WERI-Rb-1 (cell line): ENCODE results near the gene HOXC5.

Experiments used
- DNase-seq: peaks from one replicate; pipeline ENCODE4 v3.0.0-alpha.2; 2020
- H3K27ac ChIP-seq: fragments of 250-450 bp; sonication (Bioruptor Pico); 2 replicates; pipeline ENCODE4 v1.5.1; 2020; ENCODE audit warnings: mild to moderate bottlenecking, moderate library complexity
- H3K27me3 ChIP-seq: fragments of 250-450 bp; sonication (Bioruptor Pico); 2 replicates; pipeline ENCODE4 v1.5.1; 2021; ENCODE audit warnings: mild to moderate bottlenecking, low read depth, moderate library complexity; ENCODE audit not compliant: insufficient read depth, severe bottlenecking
- H3K36me3 ChIP-seq: fragments of 250-450 bp; sonication (Bioruptor Pico); 2 replicates; pipeline ENCODE4 v1.5.1; 2020; ENCODE audit warnings: mild to moderate bottlenecking, moderate library complexity
- H3K4me3 ChIP-seq: 2 replicates; pipeline ENCODE4 v1.5.1; 2011; ENCODE audit warnings: low read depth, mild to moderate bottlenecking, control low read depth, low read length
- H3K9me3 ChIP-seq: fragments of 250-450 bp; sonication (Bioruptor Pico); 2 replicates; pipeline ENCODE4 v1.5.1; 2021; ENCODE audit warnings: mild to moderate bottlenecking, moderate library complexity; ENCODE audit not compliant: severe bottlenecking
- TF ChIP-seq, protein P1 (sequence below): IDR thresholded peaks from 2 replicates; pipeline ENCODE4 v1.5.1; 2011; ENCODE audit warnings: low read depth, mild to moderate bottlenecking, control low read depth, inconsistent platforms, low read length

The HOXC5 gene

DNA sequence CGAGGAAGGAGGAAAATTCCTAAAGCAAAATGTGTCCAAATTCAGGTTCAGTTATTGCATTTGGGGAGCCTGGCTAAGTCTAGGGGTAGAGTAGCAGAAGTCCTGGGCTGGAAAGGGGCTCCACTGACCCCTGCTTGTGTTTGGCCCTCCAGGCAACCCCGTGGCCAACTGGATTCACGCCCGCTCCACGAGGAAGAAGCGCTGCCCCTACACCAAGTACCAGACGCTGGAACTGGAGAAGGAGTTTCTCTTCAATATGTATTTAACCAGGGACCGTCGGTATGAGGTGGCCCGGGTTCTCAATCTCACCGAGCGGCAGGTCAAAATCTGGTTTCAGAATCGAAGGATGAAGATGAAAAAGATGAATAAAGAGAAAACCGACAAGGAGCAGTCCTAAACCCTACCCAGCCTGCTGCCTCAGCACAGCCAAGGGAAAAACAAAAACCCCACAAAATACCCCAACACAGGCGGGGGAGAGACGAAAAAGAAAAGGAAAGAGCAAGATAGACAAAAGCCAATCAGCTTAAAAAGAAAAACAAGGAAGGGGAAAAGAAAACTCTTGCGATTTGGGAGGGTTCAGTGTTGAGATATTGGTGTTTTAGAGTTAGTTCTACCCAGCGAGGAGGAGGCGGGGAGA, 30.5 kb upstream of the HOXC5 start:
- TF ChIP-seq, protein P1, sequence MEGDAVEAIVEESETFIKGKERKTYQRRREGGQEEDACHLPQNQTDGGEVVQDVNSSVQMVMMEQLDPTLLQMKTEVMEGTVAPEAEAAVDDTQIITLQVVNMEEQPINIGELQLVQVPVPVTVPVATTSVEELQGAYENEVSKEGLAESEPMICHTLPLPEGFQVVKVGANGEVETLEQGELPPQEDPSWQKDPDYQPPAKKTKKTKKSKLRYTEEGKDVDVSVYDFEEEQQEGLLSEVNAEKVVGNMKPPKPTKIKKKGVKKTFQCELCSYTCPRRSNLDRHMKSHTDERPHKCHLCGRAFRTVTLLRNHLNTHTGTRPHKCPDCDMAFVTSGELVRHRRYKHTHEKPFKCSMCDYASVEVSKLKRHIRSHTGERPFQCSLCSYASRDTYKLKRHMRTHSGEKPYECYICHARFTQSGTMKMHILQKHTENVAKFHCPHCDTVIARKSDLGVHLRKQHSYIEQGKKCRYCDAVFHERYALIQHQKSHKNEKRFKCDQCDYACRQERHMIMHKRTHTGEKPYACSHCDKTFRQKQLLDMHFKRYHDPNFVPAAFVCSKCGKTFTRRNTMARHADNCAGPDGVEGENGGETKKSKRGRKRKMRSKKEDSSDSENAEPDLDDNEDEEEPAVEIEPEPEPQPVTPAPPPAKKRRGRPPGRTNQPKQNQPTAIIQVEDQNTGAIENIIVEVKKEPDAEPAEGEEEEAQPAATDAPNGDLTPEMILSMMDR: no peak
- no peak for DNase-seq
- Histone ChIP-seq H3K4me3 (no peak overlapping the region), H3K27ac (no peak overlapping the region), H3K9me3 (no peaks in the 10 kb centered on the region), H3K27me3 (no peaks in the 10 kb centered on the region), H3K36me3 (peaks cover 4% of the 10 kb centered on the region)

DNA sequence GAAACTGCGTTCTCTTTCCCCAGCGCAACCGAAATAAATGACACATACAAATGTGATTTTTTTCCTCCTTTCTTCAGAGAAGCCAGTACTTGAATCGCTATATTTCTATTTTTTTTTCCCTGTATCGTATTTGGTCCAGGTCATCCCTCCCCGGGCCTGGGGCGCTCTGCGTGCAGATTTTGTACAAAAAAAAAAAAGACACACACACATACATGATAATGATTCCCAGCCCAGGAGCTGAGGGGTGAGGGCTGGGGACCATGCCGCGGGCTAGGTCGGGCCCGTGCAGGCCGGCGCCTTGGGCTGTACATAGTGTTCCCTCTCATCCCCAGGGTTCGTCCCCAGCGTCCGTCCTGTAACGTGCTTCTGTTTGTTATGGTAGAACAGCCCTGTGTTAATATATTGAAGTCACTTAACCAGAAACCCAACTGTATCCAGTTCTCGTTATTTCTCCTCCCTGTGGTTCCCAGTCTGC, 29.9 kb upstream of the HOXC5 start:
- Histone ChIP-seq H3K27ac (no peak overlapping the region), H3K4me3 (no peak overlapping the region), H3K9me3 (no peaks in the 10 kb centered on the region), H3K27me3 (no peaks in the 10 kb centered on the region), H3K36me3 (peaks cover 4% of the 10 kb centered on the region)
- TF ChIP-seq, protein P1: no peak
- DNase-seq: no peak

DNA sequence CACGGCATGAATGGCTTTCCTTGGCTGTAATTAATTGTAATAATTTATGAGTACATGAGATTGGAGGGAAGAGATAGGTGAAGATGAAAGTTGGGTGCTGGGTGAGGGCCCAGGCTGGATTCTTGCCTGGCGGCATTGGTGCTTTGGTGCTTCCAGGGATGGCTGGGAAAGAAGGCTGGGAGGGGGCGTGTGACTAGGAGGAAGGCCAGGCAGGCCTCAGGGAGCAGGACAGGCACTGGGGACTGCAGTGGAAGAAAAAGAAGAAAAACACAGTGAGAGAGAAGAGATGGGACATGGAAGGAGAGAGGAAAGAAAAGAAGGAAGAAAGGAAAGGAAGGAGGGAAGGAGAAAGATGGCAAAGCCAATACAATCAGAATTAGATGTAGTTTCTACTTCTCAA, 29.2 kb upstream of the HOXC5 start:
- no peak for DNase-seq
- TF ChIP-seq, protein P1: no peak
- Histone ChIP-seq H3K36me3 (peaks cover 4% of the 10 kb centered on the region), H3K9me3 (no peaks in the 10 kb centered on the region), H3K27me3 (no peaks in the 10 kb centered on the region), H3K4me3 (no peak overlapping the region), H3K27ac (peak overlapping the region; percentile 36)

DNA sequence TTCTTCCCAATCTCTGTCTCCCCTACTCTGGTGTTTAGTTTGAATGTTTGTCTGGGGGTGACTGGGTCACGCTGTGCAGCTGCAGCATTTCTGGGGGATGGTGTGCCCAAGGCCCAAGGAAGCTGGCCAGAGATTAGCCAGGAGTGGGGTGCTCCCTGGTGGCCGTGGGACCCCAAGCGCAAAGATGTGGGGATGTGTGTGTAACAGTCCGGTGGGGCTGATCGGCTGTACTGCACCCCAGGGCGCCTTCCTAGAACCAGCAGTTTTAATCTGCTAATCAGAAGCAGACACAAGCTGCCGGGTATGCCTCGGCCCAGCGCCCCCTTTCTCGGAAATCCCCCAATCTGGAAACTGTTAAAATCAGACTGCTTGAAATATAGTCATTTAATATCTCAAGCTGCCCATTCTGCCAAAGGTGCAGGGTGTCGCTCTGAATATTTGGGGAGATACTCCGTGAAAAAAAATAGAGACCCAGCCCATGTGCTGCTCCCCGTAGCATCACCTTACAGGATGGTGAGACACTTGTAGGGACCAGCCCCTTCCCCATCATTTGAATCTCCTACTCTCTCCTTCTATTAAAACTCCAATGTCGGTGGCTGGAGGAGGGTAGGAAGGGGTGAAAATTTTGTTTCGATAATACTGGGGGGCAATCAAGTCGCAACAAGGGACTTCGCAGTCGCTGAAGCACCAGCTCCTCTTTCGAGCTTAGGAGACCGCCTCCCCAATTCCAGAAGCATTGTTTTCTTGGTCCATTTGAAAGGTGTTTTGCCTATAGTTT, 28.6 kb upstream of the HOXC5 start:
- H3K27ac ChIP-seq: peak overlapping the region; percentile 36
- H3K36me3 ChIP-seq: peaks cover 4% of the 10 kb centered on the region
- H3K27me3 ChIP-seq: no peaks in the 10 kb centered on the region
- TF ChIP-seq, protein P1: peak; percentile 28; the same call in 1 of the 2 replicates
- H3K4me3 ChIP-seq: no peak overlapping the region
- no peaks in the 10 kb centered on the region for H3K9me3 ChIP-seq
- no peak for DNase-seq

DNA sequence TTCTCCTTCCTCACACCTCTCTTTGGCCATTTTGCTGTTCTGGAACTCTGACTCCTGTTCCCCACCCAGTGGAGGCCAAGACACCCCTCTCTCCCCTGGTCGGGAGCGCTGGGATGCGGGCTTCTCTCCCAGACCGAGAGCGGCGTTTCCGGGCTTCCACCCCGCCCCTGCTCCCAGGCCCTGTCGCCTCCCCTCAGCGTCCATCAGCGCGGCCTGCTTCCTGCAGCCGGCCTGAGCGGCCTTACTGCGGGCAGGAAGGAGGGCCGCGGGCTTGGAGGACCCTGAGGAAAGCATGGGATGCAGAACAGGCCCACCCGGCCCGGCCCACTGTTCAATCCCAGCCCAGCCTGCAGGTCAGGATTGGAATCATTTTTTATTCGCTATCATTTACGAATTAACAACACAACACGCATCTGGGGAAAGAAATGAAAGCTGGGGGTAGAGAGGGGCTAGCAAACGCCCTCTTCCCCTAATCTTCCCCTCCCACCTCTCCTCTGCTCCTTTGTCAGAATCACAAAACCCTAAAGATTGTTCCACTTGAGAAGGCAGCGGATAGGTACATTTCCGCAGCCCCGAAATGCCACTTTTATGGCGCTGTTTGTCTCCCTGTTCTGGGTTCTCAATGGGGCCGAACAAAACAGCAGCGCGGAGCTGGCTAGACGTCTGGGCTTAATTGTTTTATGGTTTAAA, 27.9 kb upstream of the HOXC5 start:
- TF ChIP-seq, protein P1: no peak
- H3K36me3 ChIP-seq: peaks cover 4% of the 10 kb centered on the region
- H3K27ac ChIP-seq: peak overlapping the region; percentile 22
- no peak for DNase-seq
- no peaks in the 10 kb centered on the region for H3K27me3 ChIP-seq
- H3K4me3 ChIP-seq: peak overlapping the region; percentile 29; the same call in 1 of the 2 replicates
- H3K9me3 ChIP-seq: no peaks in the 10 kb centered on the region
